Central memory CD4-positive, alpha-beta T cell (primary cell): Measurements from ENCODE around the gene INIP.
"Not testable (repeated sequence)": the region's sequence is repeated elsewhere in the genome, so short reads cannot be mapped to it uniquely, and the experiment has no call there.

Source experiments
- DNase-seq: peaks from one replicate; pipeline ENCODE4 v3.0.0; 2022

INIP gene

DNA sequence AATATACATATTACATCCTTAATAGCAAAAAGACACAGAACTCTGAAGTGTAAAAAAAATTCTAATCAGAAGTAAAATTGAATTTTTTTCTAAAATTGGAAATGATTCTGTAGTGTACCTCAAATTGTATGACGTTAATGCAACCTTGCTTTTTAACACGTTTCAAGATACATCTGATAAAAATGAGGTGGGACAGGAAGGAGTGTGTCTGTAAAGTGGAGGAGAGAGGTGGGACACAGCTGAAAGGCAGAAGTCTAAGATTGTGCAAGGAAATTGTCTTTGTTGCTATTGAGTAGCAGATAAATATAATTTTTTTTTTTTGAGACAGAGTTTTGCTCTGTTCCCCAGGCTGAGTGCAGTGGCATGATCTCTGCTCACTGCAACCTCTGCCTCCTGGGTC, 17.0 kb upstream of the INIP start:
- peak; percentile 47 for DNase-seq

DNA sequence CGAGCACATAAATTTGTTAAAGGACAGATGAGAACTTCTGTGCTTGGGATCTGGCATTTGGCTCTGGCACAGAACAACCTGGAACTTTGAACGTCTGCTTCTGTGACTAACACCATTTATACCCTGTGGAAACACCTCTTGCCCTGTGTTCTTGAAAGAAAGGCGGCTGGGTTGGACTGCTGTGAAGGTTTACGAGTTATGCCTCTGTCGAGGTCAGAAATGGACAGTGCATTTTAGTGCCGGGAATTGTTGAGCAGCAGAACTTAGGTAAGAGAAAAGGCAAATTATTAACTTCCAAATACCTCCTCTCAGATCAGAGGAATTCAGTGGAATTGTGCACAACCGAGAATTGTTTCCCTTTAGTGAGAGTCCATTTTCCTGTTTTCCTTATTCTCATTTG, 14.1 kb upstream of the INIP start:
- DNase-seq = no peak

DNA sequence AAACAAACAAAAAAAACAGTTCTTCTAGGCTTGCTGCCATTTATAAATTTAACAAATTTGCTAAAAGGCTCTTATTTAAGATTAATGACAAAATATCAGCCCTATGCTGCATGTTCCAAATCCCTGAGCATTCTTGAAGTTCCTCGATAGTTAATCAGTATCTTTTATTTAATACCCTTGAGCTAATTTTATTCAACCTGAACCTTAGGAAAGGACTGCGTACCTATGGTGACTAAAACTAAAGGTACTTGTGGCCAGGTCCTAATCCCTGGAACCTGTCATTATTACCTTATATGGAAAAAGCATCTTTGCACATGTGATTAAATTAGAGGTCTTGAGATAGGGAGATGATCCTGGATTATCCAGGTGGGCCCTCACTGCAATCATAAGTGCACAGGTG, 10.5 kb upstream of the INIP start:
- no peak for DNase-seq

DNA sequence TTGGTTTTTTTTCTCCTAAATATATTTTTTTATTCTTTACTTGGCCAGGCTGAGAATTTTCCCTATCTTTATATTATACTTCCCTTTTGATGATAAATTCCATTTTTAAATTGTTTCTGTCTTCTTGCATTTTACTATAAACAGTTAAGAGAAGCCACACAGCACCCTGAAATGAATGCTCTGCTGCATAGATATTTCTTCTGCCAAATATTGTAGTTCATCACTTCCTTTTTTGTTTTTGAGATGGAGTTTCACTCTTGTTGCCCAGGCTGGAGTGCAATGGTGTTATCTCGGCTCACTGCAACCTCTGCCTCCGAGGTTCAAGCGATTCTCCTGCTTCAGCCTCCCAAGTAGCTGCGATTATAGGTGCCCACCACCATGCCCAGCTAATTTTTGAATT, 8.5 kb upstream of the INIP start:
- no peak for DNase-seq

DNA sequence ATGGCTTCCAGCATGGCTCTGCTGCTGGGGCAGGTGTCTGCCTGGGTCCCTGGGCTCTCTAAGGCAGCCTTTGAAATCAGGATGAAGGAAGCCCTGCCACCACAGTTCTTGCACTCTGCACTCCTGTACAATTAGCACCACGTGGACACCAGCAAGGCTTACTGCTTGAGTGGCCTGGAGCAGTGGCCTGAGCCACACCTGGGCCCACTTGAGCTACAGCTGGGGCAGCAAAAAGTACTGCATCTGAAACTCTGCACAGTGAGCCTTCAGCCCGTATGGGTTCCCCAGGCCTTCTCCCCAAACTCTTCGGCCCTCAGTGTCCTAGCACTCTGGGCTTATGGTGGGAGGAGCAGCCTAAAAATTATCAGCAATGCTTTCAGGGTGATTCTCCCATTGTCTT, 8.0 kb upstream of the INIP start:
- no peak for DNase-seq

DNA sequence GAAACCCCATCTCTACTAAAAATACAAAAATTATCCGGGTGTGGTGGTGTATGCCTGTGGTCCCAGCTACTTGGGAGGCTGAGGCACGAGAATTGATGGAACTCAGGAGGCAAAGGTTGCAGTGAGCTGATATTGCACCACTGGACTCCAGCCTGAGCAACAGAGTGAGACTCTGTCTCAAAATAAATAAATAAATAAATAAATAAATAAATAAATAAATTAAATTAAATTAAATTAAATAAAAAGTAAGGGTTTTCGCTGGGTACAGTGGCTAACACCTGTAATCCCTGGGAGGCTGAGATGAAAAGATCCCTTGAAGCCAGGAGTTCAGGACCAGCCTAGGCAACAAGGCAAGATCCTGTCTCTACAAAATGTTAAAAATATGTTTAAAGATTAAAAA, 4.8 kb upstream of the INIP start:
- not testable (repeated sequence) for DNase-seq

DNA sequence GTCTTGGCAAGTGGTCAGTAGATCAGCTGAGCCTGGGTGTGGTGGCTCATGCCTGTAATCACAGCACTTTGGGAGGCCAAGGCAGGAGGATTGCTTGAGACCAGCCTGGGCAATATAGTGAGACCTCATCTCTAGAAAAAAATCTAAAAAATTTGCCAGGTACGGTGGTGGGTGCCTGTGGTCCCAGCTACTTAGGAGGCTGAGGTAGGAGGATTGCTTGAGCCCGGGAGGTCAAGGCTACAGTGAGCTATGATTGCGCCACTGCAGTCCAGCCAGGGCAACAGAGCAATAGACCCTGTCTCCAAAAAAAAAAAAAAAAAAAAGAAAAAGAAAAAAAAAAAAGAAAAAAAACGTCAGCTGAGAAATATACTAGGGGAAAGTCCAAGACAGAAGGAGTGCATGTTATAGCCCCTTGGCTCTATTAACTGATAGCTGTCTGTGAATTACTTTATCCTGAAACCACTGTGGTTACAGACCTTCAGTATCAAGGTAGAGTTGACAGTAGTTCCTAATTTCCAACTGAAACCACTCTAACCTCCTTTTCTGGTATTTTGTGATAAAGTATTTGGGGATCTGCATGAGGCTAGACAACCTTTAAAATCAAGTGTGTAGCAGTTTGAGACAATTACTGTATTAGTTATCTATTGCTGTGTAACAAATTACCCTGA, 2.3 kb upstream of the INIP start:
- DNase-seq = no peak

DNA sequence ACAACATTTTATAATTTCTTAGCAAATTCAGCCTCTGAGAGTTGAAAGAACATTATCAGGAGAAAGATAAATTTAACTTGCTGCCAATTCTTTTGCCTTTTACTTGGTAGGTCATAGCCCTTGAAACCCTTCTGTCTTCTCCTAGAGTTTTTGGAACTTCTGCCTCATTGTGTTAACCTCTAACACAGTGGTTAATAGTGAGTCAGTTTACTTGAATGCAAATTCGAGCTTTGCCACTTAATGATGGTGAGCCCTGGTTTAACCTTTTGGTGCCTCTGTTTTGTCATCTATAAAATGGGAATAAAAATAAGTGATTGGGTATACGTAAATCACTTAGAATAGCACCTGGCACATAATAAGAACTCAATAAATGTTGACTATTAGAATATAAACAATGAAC, 1.8 kb upstream of the INIP start:
- DNase-seq = no peak

DNA sequence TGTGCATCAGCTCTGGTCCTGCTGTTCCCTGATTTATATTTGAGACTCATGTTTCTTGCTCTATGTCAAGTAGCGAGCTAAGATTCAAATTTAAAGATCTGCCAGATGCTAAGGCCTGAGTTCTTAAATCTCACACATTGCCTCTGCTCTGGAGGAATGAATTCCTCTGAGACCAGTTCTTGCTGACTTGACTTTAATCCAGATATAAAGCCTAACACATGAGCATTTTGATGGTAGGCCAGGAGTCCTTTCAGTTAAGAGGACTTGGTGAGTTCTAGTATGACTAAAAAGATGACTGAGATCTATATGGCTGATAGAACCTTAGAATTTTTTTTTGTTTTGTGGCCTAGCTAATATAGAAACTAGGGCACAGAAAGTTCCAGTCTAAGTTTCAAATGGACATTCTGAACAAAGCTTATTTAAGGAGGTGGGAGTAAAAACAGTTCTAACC, 1.3 kb upstream of the INIP start:
- DNase-seq = no peak

DNA sequence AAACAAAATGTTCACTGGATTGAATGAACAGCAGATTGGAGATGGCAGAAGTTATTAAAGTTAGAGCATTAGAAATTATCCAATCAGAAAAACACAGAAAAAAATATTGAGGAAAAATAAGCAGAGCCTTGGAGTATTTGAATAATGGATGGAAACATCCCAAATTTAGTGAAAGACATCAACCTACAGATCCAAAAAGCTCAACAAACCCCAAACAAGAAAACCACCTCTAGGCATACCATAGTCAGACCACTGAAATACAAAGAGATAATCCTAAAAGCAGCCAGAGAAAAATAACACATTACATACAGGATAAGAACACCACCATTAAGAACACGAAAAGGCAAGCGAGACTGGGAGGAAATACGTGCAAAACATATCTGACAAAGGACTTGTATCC, 5.2 kb downstream of the INIP start:
- DNase-seq = no peak

DNA sequence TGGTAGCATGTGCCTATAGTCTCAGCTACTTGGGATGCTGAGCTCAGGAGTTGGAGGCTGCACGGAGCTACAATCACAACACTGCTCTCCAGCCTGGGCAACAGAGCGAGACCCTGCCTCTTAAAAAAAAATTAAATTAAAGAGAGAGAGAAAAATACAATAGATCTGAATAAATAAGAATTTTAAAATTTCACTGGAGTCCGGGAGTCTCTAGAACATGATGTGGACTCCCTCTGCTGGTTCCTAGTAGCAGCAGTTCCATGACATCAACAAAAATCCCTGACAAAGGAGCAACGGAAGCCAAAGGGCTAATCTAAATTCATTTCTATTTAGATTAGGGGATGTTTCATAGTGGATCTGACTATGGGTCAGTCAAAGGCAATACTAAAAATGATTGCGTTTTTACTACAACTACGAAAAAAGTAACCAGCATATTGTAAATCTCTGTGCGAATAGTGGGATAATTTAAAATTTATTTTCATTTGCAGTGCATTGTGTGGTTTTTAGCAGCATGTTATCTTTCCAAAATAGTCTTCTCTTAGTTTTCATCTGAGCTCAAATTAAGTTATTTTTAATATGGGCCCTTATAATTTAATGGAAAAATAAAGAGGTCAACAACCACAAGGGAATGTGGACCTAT, 6.7 kb downstream of the INIP start:
- no peak for DNase-seq

DNA sequence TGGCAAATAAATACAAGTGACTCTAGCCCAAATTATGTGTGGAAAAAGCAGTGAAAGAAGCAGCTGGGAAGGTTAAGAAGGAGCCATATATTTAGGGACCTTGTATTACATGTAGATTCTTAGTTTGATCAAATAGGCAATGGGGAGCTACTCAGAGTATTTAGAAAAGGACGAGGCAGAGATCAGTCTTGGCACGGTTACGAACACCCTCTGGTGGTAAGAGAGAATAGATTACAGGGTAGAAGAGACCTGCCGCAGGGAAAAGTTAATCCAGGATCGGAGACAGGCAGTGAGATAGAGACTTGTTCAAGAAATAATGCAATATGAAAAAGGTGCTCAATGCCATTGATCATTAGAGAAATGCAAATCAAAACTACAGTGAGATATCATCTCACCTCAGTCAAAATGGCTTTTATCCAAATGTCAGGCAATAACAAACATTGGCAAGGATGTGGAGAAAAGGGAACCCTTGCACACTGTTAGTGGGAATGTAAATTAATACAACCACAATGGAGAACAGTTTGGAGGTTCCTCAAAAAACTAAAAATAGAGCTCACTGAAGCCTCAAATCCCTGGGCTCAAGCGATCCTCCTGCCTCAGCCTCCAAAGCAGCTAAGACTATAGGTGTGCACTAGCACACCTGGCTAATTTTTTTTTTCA, 12.0 kb downstream of the INIP start:
- DNase-seq = no peak

DNA sequence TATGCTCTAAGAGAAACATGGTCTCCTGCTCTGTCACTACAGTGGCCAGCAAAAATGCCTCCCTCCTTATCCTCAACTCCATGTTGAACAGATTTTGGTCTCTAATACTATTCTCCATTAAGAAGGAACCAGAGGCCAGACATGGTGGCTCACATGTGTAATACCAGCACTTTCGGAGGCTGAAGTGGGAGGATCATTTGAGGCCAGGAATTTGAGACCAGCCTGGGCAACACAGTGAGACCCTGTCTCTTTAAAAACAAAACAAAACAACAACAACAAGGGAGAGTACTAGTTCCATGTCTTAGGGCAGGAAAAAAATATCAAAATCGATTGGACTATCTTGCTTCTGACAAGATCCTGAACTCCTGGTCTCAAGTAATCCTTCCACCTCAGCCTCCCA, 14.6 kb downstream of the INIP start:
- DNase-seq = no peak

DNA sequence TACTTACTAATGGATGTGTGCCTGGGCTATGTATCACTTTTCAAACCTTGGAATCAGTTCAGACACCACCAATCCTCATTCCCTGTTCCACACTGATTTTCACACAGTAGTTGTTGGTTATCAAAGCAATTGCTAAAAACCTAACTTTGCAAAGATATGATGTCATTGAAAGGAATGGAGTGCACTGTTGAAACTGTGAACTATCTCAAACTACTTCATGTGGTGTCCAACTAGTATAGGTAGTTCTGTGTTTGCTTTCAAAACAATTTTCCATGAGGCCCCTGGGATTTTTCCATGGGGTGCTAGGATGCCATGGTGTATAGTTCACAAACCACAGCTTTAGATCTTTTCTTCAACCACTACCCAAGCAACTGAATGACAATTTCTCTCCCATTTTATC, 17.8 kb downstream of the INIP start:
- DNase-seq = no peak

DNA sequence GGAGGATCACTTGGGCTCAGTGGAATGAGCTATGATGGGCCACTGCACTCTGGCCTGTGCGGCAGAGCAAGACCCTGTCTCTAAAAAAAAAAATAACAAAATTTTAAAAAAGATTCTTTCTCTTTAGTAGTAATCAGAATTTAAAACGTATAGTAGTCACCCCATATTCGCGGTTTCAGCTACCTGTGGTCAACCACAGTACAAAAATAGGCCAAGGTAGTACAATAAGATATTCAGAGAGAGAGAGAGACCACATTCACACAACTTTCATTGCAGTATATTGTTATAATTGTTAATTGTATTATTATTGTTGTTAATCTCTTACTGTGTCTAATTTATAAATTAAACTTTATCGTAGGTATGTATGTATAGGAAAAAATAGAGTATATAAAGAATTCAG, 18.7 kb downstream of the INIP start:
- peak; percentile 7 for DNase-seq

DNA sequence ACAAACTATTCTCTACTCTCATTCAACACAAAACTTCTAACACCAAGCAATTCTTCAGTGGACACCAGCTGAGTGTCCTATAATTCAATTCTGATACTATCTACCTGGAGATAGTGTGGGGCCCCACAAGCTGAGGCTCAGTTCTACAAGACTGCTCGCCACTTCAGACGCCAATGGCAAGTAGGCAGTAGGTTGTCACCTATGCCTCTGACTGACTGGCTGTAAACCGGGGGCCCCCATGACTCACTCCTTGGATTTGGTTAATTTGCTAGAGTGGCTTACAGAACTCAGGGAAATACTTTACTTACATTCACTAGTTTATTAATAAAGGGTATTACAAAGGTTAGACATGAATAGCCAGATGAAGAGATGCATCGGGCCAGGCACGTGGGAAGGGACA, 21.5 kb downstream of the INIP start:
- no peak for DNase-seq

DNA sequence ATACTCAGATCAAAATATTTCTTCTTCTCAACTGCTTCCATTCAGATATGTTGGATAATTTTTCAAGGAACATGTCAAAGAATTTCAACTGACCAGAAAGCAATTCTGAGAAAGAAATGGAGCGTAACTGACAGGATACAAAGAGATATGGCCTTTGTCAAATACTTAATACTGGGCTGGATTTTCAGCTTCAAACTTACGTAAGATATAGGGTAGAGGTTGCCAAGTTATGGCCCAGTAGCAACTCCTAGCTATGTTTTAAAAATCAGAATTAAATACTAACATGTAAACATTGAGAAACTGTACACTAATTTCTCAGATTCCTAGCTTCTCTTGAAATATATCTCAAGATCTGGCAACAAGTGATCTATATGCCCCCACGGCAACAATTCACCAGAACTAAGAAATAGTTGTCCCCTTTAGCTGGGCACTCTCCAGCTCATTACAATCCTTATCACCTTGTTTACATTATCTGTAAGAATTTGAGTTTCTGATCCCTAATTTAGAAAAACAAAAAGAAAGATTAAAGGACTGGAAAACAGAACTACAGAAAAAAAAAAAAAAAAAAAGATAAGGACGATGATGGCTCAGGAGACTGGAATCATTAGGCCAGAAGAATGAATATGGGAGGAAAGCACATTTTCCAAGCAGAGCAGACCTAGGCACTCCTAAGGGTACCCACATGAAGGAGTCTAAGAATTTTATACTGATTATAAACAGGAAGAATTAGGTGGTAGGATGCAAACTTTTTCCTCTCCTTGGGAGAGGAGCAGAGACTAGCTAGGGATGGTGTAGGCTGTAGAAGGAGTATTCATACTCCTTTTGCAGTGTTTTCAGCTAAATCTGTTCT, 23.0 kb downstream of the INIP start:
- DNase-seq = no peak

DNA sequence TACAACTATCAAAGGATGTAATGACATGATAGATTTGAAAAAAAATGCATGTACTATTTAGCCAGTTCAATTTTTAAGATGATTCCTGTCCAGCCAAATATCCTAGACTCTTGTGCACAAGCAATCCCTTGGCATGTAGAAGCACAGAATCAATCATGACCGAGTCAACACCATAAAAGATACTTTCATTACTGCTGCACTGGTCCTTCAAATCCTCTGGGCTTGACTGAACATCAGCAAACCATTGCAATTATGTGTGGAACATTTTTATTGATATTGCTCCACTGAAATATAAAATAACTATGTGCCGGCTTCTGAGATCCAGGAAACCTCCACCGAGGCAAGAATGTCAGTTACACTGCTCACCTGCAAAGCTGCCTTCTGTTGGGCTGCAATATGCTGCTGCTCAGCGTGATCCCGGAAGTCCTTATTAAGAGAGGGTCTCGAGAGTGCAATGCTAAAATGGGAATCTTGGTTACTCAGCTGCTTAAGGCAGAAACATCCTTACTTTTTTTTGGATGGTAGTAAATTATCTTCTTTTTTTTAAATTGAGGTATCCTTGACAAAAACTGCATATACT, 28.7 kb downstream of the INIP start:
- no peak for DNase-seq

DNA sequence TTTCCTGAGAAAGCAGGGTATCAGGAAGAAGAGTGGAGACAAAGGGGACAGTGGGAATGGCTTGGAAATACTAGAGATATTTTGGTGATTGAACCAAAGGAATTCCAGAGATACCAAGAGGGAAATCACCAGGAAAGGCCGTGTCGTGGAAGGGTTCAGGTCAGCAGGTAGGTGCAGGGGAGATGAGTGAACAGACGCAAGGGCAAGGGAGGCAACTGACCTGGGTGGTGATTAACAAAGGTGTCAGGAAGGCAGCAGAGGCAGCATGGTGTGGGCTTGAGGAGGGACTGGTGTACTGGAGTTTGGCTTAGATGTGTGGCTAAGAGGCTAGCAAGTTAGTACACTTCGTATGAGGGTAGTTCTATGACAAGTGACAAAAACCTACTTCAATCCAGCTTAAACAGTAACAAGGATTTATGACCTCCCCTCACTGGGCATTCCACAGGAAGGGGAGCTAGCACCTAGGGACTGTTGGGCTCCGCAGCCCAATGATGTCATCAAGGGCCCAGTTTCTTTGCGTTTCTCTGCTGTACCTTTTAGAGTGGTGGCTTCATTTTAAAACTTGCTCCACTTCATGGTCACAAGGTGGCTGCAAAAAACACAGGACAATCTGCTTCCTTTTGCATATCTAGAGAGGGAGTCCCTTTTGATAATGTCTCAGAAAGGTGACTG, 37.0 kb downstream of the INIP start:
- DNase-seq = no peak

DNA sequence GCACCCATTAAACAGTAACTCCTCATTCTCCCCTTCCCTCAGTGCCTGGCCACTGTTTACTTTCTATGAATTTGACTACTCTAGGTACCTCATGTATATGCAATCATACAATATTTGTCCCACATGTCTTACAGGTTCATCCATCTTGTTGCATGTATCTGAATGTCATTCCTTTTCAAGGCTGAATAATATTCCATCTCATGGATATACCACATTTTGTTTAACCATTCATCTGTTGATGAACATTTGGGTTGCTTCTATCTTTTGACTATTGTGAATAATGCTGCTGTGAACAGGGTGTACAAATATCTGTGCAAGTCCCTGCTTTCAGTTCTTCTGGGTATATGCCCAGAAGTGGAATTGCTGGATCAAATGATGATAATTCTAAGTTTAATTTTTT, 40.9 kb downstream of the INIP start:
- no peak for DNase-seq

DNA sequence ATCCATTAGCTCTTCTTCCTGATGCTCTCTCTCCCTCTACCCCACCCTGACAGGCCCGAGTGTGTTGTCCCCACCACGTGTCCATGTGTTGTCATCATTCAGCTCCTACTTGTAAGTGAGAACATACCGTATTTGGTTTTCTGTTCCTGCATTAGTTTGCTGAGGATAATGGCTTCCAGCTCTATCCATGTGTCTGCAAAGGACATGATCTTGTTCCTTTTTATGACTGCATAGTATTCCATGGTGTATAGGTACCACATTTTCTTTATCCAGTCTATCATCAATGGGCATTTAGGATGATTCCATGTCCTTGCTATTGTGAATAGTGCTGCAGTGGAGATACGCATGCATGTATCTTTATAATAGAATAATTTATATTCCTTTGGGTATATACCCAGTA, 44.7 kb downstream of the INIP start:
- not testable (repeated sequence) for DNase-seq

DNA sequence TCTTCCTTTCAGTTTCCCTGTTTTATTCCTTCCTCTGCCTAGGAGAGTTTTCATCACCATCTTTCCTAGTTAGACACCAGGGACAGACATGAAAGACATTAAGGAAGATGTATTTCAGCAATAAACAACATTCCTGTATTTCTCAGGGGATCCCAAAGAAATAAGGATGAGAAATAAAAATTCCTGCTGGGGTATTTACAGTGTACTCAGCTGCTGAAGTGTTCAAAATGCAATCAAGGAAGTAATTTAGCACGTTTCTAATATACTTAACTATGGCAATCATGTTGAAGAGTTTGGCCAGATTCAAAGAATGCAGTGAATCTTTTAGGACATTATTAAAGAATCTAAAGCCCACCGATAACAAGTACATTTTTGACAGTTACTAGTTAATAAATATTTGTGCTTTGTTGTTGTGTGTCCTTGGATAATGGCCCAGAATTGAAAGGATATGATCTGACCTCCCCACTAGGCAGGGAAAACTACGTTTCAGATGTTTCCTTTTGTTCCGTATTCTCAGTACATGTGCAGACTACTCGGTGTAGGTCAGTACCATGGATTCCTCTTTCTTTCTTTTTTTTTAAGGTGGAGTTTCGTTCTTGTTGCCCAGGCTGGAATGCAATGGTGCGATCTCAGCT, 46.8 kb downstream of the INIP start:
- no peak for DNase-seq
